Measurements from ENCODE around the gene SLF2. TPM values are rescaled to one million over a fixed set of nuclear protein-coding genes. Genes with fewer than 3 reads are reported as not detected.
A peak's percentile ranks its signal among the peaks of the same experiment; 100 is the strongest.

Gene SLF2
- total and polyA plus RNA-seq, 9 of the 15 experiments (the other 6 are each of a cell fraction or from before 2014, with no cell fraction given), result 1.7 to 18.4 (median 7.8) TPM

GRCh38 chr10:100912605-100913469 lies at the start of gene SLF2 (continued):
- TF ChIP-seq PRDM10 (IDR thresholded peaks at IDR 0.05; ENCODE audit: partially characterized antibody), result peak; percentile 69
- TF ChIP-seq PKNOX1 (IDR thresholded peaks at IDR 0.05), result peak; percentile 98
- no peak for TF ChIP-seq ZNF174 (CRISPR knock-in tag; IDR thresholded peaks at IDR 0.05)
- TF ChIP-seq HBP1 (CRISPR knock-in tag; IDR thresholded peaks at IDR 0.05), result no peak
- no peak for TF ChIP-seq COPS2 (conservative IDR thresholded peaks at IDR 0.05)
- peak; percentile 34; the same call in 1 of the 2 replicates for TF ChIP-seq KLF6 (CRISPR knock-in tag; IDR thresholded peaks at IDR 0.05; ENCODE audit: borderline replicate concordance)
- peak; percentile 88 for TF ChIP-seq RBFOX2 (IDR thresholded peaks at IDR 0.05; ENCODE audit: low read depth, low read length)
- TF ChIP-seq ETV1 (tag; conservative IDR thresholded peaks at IDR 0.05; ENCODE audit: low read depth), result 0 out of 2 replicates have a peak, but pooled peaks have one; percentile 27
- peak; percentile 50 to 66; a peak in 3 of 4 replicates for TF ChIP-seq SIX5 (IDR thresholded peaks at IDR 0.05; ENCODE audit: borderline replicate concordance in 1 of 2, insufficient read depth in 1 of 2, low read depth in 1 of 2, low read length in 2 of 2)
- 0 out of 2 replicates have a peak, but pooled peaks have one; percentile 69 for TF ChIP-seq ZNF175 (CRISPR knock-in tag; IDR thresholded peaks at IDR 0.05; ENCODE audit: low read depth)
- TF ChIP-seq ATF1 (CRISPR knock-in tag; IDR thresholded peaks at IDR 0.05), result no peak
- TF ChIP-seq ATF1 (tag; IDR thresholded peaks at IDR 0.05), result peak; percentile 73
- TF ChIP-seq ZFX (CRISPR knock-in tag; IDR thresholded peaks at IDR 0.05), result peak; percentile 68
- TF ChIP-seq EP400 (IDR thresholded peaks at IDR 0.05), result peak; percentile 84
- peak; percentile 57; the same call in 1 of the 2 replicates for TF ChIP-seq CEBPZ (IDR thresholded peaks at IDR 0.05; ENCODE audit: borderline replicate concordance, low read depth, low read length)
- no peak for TF ChIP-seq NFXL1 (CRISPR knock-in tag; IDR thresholded peaks at IDR 0.05)
- TF ChIP-seq FOXK1 (CRISPR knock-in tag; IDR thresholded peaks at IDR 0.05; ENCODE audit: borderline replicate concordance), result no peak
- TF ChIP-seq SUPT5H (IDR thresholded peaks at IDR 0.05), result peak; percentile 78
